Jurkat, Clone E6-1 (cell line): ENCODE data around the gene WEE1.
"Not testable (repeated sequence)": the region's sequence is repeated elsewhere in the genome, so short reads cannot be mapped to it uniquely, and the experiment has no call there.

Source experiments
- DNase-seq: peaks from one replicate; pipeline ENCODE4 v3.0.0-alpha.2; 2011; ENCODE audit warnings: low read depth, low spot score
- H3K4me3 ChIP-seq: 2 replicates; pipeline ENCODE4 v1.5.1; 2011; ENCODE audit warnings: mild to moderate bottlenecking, low read length, control low read depth, moderate library complexity

WEE1 gene

GRCh38 chr11:9613830-9614762 is 40.6 kb downstream of the WEE1 start:
- DNase-seq: peak; percentile 82
- H3K4me3 ChIP-seq: peak overlapping the region; percentile 61

GRCh38 chr11:9615031-9615451 is 41.6 kb downstream of the WEE1 start:
- DNase-seq: no peak
- H3K4me3 ChIP-seq: no peak overlapping the region

- DNase-seq: no peak
- H3K4me3 ChIP-seq: no peak overlapping the region
These were observed 42.7 kb downstream of the WEE1 start for GRCh38 chr11:9616042-9616675.

GRCh38 chr11:9616858-9617257 is 43.4 kb downstream of the WEE1 start:
- no peak overlapping the region for H3K4me3 ChIP-seq
- DNase-seq: no peak

DNA sequence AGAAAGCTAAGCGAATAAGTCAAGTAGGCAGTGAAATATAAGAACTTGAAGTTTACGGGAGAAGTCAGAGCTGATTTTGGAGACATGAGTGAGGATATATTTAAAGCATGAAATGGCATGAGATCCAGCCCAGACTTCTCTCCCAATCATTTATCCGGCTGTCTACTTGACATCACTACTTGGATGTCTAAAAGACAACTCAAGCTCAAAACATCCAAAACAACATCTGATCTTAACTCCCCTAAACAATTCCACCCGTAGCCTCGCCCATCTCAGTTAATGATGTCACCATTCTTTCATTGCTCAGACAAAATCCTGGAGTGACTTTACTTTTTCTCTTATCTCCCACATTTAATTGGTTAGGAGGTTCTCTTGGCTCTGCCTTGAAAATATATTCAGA is 44.5 kb downstream of the WEE1 start:
- no peak for DNase-seq
- no peak overlapping the region for H3K4me3 ChIP-seq

DNA sequence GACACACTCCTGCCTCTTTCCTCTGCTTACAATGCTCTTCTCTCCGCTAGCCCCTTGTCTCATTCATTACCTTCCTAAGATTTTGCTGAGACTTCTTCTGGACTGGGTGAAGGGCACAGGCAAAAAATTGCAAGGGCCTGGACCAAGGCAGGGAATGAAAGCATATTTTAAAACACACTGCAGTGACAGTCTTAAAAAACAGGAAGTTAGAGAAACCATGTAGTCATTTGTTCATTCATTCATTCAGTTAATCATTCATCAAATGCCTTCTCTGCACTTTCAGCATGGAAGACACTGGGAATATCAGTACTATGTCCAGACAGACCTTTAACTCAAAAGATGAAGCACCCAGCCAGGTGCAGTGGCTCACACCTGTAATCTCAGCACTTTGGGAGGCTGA is 45.5 kb downstream of the WEE1 start:
- no peak for DNase-seq
- no peak overlapping the region for H3K4me3 ChIP-seq

DNA sequence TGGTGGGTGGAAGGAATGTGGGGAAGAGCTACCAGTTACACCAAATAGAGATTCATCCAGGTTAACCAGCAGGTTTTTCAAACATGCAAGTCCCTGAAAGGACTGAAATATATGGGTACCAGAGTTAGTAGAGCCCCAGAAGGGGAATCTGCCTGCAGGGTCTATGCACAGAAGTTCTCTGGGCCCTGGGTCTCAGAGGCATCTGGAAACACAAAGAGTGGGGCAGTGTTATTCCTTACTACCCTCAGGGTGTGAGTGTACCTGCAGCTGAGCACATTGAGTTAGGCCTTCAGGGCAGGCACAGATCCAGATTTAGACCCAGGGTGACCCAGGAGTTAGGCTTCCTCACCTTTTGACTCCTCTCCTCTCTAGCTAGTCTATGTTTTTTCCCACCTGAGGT is 46.5 kb downstream of the WEE1 start:
- H3K4me3 ChIP-seq: no peak overlapping the region
- DNase-seq: no peak

- H3K4me3 ChIP-seq, DNase-seq: not testable (repeated sequence)
These were observed 48.9 kb downstream of the WEE1 start for GRCh38 chr11:9622353-9622752.

DNA sequence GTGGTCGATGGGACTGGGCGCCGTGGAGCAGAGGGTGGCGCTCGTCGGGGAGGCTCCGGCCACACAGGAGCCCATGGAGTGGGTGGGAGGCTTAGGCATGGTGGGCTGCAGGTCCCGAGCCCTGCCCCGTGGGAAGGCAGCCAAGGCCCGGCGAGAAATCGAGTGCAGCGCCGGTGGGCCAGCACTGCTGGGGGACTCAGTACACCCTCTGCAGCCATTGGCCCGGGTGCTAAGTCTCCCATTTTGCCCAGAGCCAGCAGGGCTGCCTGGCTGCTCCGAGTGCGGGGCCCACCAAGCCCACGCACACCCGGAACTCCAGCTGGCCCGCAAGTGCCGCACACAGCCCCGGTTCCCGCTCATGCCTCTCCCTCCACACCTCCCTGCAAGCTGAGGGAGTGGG is 49.6 kb downstream of the WEE1 start:
- H3K4me3 ChIP-seq, DNase-seq: not testable (repeated sequence)

GRCh38 chr11:9624448-9624847 is 51.0 kb downstream of the WEE1 start:
- DNase-seq: no peak
- no peak overlapping the region for H3K4me3 ChIP-seq

DNA sequence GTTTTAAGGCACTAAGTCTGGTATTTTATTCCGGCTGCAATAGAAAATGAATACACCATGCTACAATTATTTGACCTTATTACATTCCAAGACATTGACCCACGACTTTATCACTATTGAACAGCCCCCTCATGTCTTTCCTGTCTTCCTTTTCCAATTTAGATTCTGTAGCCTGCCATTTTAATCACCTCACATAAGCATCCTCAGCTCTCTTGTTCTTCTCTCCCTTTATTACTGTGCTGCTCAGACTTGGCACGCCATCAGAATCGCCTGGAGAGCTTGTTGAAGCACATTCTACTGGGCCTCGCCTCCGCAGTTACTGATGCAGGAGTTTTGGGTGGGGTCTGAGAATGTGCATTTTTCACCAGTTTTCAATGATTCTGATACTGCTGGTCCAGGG is 51.7 kb downstream of the WEE1 start:
- DNase-seq: no peak
- H3K4me3 ChIP-seq: no peak overlapping the region

DNA sequence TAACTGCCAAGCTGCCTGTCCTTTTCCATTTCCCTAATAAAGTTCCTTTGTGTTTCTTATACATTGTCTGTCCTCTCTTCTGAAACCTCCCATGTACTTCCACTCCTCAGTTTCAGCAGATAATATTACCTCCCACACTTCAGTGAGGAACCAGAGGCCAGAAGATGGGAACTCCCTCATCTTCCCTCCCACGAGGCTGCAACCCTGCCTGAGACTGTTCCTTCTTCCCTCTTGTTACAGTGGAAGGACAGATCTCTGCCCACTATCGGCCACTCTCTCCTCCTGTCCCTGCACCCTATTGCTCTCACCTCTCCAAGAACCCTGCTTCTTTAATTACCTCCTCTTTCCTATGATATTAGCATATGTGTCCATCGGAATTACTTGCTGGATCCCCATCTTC is 52.3 kb downstream of the WEE1 start:
- no peak overlapping the region for H3K4me3 ChIP-seq
- DNase-seq: no peak

DNA sequence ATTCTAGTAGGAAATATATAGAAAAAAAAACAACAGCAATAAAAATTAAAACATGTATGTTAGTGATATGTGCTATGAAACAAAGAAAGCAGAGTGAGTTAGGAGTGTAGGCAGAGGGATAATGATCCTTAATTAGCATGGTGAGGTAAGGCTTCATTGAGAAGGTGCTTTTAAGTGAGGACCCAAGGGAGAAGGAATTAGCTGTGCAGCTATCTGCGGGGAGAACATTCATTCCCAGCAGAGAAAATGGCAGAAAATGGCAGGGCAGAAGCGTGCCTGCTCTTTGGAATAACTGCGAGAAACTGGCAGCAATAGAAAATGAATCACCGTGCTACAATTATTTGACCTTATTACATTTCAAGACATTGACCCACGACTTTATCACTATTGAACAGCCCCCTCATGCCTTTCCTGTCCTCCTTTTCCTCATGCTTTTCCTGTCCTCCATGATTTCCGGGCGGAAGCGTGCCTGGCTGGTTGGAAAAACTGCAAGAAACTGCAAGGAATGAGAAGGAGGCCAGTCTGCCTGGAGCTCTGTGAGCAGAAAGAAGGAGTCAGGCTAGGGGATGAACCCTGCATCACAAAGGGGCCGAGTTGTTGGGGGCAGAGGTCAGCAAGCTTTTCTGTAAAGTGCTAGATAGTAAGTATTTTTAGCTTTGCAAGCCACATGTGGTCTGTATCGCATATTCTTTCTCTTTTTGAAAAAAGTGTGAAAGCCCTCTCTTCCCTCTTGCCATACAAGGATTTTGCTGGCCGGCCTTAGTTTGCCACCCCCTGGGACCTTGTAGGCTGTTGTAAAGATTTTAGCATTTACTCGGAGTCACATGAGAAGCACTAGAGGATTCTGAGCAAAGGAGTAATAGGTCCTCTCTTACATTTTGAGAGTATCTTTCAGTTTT is 53.3 kb downstream of the WEE1 start:
- H3K4me3 ChIP-seq: no peak overlapping the region
- DNase-seq: no peak

GRCh38 chr11:9629064-9629463 is 55.6 kb downstream of the WEE1 start:
- no peak overlapping the region for H3K4me3 ChIP-seq
- DNase-seq: no peak

- no peak for DNase-seq
- H3K4me3 ChIP-seq: no peak overlapping the region
These were observed 60.2 kb downstream of the WEE1 start for GRCh38 chr11:9633679-9634078.

GRCh38 chr11:9636691-9637090 is 63.2 kb downstream of the WEE1 start:
- no peak for DNase-seq

GRCh38 chr11:9639099-9639498 is 65.6 kb downstream of the WEE1 start:
- H3K4me3 ChIP-seq: no peak overlapping the region

More at GRCh38 chr11:9636691-9637090, 63.2 kb downstream of the WEE1 start:
- no peak overlapping the region for H3K4me3 ChIP-seq

More at GRCh38 chr11:9639099-9639498, 65.6 kb downstream of the WEE1 start:
- DNase-seq: peak; percentile 24
